WTC11 (cell line): ENCODE results near the gene RELCH.

ENCODE experiments used
- CBFB ChIP-seq: sonication (generic); formaldehyde crosslinking; IDR thresholded peaks from 2 replicates; pipeline ENCODE4 v1.8.1; 2022; ENCODE audit warnings: mild to moderate bottlenecking, low read depth, missing genetic modification reagents
- NFYB ChIP-seq: sonication (generic); formaldehyde crosslinking; conservative IDR thresholded peaks from 2 replicates; pipeline ENCODE4 v1.8.0; 2022; ENCODE audit warnings: low read depth, missing genetic modification reagents
- NR3C1 ChIP-seq: sonication (generic); formaldehyde crosslinking; conservative IDR thresholded peaks from 2 replicates; pipeline ENCODE4 v1.8.1; 2023; ENCODE audit warnings: low read depth, mild to moderate bottlenecking, missing genetic modification reagents
- SP1 ChIP-seq: sonication (generic); formaldehyde crosslinking; conservative IDR thresholded peaks from 2 replicates; pipeline ENCODE4 v1.8.1; 2022; ENCODE audit warnings: missing genetic modification reagents
- TF ChIP-seq, protein P1 (sequence below): sonication (generic); formaldehyde crosslinking; IDR thresholded peaks from 2 replicates; pipeline ENCODE4 v1.8.1; 2023; ENCODE audit warnings: mild to moderate bottlenecking, moderate library complexity, missing genetic modification reagents
- TF ChIP-seq, protein P2 (sequence below): fragments of 200-600 bp; IDR thresholded peaks from 2 replicates; pipeline ENCODE4 v1.8.0; 2022; ENCODE audit warnings: antibody characterized with exemption
- TF ChIP-seq, protein P3 (sequence below): sonication (generic); formaldehyde crosslinking; IDR thresholded peaks from 2 replicates; pipeline ENCODE4 v1.8.1; 2023; ENCODE audit warnings: mild to moderate bottlenecking, missing genetic modification reagents, borderline replicate concordance
- TF ChIP-seq, protein P4 (sequence below): sonication (generic); formaldehyde crosslinking; conservative IDR thresholded peaks from 2 replicates; pipeline ENCODE4 v1.8.1; 2022; ENCODE audit warnings: mild to moderate bottlenecking, missing genetic modification reagents
- TF ChIP-seq, protein P5 (sequence below): fragments of 250-450 bp; sonication (Bioruptor Pico); conservative IDR thresholded peaks from 2 replicates; pipeline ENCODE4 v1.9.0; 2021; ENCODE audit warnings: mild to moderate bottlenecking
- TF ChIP-seq, protein P6 (sequence below): sonication (generic); formaldehyde crosslinking; IDR thresholded peaks from 2 replicates; pipeline ENCODE4 v1.8.0; 2023; ENCODE audit warnings: missing genetic modification reagents, mild to moderate bottlenecking, borderline replicate concordance
- TF ChIP-seq, protein P7 (sequence below): sonication (generic); formaldehyde crosslinking; IDR thresholded peaks from 2 replicates; pipeline ENCODE4 v1.8.1; 2022; ENCODE audit warnings: low read depth, missing genetic modification reagents, borderline replicate concordance
- TF ChIP-seq, protein P8 (sequence below): fragments of 250-450 bp; sonication (Bioruptor Pico); IDR thresholded peaks from 2 replicates; pipeline ENCODE4 v1.8.0; 2021; ENCODE audit warnings: mild to moderate bottlenecking
- TF ChIP-seq, protein P9 (sequence below): sonication (generic); formaldehyde crosslinking; IDR thresholded peaks from 2 replicates; pipeline ENCODE4 v1.8.0; 2022; ENCODE audit warnings: mild to moderate bottlenecking, missing genetic modification reagents

DNA sequence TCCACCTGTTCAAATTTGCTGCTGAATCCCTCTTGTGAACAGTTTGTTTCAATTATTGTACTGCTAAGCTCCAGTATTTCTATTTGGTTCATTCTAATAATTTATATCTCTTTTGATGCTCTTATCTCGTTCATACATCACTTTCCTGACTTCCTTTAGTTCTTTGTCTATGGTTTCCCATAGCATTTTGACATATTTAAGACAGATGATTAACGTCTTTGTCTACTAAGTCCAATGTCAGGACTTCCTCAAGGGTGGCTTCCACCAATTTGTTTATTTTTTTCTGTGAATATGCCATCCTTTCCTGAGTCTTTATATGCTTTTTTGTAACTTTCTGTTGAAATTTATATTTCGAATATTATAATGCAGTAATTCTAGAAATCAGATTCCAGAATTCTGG lies 9.8 kb upstream of the RELCH start:
- TF ChIP-seq, protein P1, sequence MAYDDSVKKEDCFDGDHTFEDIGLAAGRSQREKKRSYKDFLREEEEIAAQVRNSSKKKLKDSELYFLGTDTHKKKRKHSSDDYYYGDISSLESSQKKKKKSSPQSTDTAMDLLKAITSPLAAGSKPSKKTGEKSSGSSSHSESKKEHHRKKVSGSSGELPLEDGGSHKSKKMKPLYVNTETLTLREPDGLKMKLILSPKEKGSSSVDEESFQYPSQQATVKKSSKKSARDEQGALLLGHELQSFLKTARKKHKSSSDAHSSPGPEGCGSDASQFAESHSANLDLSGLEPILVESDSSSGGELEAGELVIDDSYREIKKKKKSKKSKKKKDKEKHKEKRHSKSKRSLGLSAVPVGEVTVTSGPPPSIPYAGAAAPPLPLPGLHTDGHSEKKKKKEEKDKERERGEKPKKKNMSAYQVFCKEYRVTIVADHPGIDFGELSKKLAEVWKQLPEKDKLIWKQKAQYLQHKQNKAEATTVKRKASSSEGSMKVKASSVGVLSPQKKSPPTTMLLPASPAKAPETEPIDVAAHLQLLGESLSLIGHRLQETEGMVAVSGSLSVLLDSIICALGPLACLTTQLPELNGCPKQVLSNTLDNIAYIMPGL (CRISPR knock-in tag): no peak
- TF ChIP-seq, protein P2, sequence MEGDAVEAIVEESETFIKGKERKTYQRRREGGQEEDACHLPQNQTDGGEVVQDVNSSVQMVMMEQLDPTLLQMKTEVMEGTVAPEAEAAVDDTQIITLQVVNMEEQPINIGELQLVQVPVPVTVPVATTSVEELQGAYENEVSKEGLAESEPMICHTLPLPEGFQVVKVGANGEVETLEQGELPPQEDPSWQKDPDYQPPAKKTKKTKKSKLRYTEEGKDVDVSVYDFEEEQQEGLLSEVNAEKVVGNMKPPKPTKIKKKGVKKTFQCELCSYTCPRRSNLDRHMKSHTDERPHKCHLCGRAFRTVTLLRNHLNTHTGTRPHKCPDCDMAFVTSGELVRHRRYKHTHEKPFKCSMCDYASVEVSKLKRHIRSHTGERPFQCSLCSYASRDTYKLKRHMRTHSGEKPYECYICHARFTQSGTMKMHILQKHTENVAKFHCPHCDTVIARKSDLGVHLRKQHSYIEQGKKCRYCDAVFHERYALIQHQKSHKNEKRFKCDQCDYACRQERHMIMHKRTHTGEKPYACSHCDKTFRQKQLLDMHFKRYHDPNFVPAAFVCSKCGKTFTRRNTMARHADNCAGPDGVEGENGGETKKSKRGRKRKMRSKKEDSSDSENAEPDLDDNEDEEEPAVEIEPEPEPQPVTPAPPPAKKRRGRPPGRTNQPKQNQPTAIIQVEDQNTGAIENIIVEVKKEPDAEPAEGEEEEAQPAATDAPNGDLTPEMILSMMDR: no peak
- TF ChIP-seq, protein P3, sequence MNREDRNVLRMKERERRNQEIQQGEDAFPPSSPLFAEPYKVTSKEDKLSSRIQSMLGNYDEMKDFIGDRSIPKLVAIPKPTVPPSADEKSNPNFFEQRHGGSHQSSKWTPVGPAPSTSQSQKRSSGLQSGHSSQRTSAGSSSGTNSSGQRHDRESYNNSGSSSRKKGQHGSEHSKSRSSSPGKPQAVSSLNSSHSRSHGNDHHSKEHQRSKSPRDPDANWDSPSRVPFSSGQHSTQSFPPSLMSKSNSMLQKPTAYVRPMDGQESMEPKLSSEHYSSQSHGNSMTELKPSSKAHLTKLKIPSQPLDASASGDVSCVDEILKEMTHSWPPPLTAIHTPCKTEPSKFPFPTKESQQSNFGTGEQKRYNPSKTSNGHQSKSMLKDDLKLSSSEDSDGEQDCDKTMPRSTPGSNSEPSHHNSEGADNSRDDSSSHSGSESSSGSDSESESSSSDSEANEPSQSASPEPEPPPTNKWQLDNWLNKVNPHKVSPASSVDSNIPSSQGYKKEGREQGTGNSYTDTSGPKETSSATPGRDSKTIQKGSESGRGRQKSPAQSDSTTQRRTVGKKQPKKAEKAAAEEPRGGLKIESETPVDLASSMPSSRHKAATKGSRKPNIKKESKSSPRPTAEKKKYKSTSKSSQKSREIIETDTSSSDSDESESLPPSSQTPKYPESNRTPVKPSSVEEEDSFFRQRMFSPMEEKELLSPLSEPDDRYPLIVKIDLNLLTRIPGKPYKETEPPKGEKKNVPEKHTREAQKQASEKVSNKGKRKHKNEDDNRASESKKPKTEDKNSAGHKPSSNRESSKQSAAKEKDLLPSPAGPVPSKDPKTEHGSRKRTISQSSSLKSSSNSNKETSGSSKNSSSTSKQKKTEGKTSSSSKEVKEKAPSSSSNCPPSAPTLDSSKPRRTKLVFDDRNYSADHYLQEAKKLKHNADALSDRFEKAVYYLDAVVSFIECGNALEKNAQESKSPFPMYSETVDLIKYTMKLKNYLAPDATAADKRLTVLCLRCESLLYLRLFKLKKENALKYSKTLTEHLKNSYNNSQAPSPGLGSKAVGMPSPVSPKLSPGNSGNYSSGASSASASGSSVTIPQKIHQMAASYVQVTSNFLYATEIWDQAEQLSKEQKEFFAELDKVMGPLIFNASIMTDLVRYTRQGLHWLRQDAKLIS (CRISPR knock-in tag): no peak
- TF ChIP-seq, protein P4, sequence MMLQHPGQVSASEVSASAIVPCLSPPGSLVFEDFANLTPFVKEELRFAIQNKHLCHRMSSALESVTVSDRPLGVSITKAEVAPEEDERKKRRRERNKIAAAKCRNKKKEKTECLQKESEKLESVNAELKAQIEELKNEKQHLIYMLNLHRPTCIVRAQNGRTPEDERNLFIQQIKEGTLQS (CRISPR knock-in tag): no peak
- TF ChIP-seq SP1 (no peak), CBFB (CRISPR knock-in tag) (no peak), NR3C1 (no peak), NFYB (CRISPR knock-in tag) (no peak)
- TF ChIP-seq, protein P5, sequence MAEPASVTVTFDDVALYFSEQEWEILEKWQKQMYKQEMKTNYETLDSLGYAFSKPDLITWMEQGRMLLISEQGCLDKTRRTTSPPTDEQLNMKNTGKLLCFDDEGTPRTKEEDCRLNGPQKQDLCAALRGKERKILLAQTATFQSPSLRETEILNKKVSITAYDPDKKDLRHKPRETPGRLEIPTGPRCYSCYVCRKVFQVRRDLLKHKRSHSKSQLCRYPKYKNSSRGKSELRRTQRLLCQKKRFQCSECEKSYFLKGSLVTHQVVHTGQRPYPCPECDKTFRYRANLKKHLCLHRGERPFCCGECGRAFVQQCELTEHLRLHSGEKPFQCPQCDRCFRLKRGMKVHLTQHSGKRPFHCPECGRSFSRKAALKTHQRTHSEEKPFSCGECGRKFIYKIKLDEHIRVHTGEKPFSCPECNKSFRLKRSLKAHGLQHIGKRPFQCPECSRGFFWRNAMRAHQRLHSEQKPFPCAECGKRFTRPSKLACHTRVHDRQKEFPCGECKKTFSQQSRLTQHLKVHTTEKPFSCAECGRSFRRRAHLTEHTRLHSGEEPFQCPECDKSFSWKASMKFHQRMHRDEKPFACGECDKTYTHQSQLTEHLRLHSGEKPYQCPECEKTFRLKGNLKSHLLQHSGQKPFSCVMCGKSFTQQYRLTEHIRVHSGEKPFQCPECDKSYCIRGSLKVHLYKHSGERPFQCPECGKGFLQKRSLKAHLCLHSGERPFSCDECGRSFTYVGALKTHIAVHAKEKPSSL (CRISPR knock-in tag): no peak
- TF ChIP-seq, protein P6, sequence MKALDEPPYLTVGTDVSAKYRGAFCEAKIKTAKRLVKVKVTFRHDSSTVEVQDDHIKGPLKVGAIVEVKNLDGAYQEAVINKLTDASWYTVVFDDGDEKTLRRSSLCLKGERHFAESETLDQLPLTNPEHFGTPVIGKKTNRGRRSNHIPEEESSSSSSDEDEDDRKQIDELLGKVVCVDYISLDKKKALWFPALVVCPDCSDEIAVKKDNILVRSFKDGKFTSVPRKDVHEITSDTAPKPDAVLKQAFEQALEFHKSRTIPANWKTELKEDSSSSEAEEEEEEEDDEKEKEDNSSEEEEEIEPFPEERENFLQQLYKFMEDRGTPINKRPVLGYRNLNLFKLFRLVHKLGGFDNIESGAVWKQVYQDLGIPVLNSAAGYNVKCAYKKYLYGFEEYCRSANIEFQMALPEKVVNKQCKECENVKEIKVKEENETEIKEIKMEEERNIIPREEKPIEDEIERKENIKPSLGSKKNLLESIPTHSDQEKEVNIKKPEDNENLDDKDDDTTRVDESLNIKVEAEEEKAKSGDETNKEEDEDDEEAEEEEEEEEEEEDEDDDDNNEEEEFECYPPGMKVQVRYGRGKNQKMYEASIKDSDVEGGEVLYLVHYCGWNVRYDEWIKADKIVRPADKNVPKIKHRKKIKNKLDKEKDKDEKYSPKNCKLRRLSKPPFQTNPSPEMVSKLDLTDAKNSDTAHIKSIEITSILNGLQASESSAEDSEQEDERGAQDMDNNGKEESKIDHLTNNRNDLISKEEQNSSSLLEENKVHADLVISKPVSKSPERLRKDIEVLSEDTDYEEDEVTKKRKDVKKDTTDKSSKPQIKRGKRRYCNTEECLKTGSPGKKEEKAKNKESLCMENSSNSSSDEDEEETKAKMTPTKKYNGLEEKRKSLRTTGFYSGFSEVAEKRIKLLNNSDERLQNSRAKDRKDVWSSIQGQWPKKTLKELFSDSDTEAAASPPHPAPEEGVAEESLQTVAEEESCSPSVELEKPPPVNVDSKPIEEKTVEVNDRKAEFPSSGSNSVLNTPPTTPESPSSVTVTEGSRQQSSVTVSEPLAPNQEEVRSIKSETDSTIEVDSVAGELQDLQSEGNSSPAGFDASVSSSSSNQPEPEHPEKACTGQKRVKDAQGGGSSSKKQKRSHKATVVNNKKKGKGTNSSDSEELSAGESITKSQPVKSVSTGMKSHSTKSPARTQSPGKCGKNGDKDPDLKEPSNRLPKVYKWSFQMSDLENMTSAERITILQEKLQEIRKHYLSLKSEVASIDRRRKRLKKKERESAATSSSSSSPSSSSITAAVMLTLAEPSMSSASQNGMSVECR (CRISPR knock-in tag): no peak
- TF ChIP-seq, protein P7, sequence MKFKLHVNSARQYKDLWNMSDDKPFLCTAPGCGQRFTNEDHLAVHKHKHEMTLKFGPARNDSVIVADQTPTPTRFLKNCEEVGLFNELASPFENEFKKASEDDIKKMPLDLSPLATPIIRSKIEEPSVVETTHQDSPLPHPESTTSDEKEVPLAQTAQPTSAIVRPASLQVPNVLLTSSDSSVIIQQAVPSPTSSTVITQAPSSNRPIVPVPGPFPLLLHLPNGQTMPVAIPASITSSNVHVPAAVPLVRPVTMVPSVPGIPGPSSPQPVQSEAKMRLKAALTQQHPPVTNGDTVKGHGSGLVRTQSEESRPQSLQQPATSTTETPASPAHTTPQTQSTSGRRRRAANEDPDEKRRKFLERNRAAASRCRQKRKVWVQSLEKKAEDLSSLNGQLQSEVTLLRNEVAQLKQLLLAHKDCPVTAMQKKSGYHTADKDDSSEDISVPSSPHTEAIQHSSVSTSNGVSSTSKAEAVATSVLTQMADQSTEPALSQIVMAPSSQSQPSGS (CRISPR knock-in tag): no peak
- TF ChIP-seq, protein P8, sequence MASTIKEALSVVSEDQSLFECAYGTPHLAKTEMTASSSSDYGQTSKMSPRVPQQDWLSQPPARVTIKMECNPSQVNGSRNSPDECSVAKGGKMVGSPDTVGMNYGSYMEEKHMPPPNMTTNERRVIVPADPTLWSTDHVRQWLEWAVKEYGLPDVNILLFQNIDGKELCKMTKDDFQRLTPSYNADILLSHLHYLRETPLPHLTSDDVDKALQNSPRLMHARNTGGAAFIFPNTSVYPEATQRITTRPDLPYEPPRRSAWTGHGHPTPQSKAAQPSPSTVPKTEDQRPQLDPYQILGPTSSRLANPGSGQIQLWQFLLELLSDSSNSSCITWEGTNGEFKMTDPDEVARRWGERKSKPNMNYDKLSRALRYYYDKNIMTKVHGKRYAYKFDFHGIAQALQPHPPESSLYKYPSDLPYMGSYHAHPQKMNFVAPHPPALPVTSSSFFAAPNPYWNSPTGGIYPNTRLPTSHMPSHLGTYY (CRISPR knock-in tag): no peak
- TF ChIP-seq, protein P9, sequence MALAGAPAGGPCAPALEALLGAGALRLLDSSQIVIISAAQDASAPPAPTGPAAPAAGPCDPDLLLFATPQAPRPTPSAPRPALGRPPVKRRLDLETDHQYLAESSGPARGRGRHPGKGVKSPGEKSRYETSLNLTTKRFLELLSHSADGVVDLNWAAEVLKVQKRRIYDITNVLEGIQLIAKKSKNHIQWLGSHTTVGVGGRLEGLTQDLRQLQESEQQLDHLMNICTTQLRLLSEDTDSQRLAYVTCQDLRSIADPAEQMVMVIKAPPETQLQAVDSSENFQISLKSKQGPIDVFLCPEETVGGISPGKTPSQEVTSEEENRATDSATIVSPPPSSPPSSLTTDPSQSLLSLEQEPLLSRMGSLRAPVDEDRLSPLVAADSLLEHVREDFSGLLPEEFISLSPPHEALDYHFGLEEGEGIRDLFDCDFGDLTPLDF (CRISPR knock-in tag): no peak
